A204.1 (cell line): ENCODE data around the gene KNSTRN.

Source experiments
- FAIRE-seq: peaks from 2 replicates; lab custom pipeline; 2012; peaks lifted over from hg19 to GRCh38; lab: Jason Lieb, UNC

Gene KNSTRN

GRCh38 chr15:40345867-40346578 lies 36.5 kb upstream of the KNSTRN start:
- no peak for FAIRE-seq

DNA sequence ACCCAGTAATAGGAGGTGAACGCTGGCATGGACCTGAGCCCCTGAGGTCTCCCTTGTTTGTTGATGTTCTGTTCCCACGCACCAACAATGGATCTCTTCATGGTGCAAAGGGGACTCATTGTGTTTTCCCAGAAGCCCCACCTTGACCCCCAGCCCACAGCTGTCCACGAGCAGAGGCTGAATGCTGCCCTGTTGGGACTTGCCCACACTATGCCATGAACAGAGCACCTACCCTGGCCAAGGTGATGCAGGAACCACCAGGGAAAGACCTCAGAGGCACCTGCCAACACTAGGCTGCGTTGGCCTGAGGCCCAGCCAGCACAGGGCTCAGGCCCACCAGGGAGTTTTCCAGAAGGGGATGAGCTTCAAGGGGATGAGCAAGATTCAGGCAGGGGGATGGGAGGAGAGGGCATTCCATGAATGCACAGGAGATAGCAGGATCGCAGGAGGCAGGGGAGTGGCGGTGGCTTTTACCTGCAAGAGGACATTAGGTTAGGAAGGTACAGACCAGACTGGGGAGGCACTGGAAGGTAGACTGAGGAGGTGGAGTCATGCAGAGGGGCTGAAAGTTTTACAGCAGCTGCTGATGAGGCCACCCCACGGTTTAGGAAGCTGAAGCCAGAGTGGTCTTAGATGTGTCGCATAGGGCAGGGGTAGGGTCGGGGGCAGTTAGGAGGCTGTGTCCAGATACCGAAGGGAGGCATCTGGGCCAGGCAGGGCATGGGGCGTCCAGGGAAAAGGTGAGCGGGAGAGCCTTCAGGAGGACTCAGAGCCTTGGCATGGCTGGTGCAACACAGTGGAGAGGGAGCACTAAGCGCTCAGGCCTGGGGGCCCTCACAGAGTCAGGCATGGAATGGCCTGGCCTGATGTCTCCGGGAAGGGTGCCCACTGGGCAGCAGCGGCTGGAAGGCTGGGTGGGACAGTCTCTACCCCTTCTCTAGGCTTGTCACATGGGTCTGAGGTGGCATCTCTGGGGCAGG lies 35.7 kb upstream of the KNSTRN start:
- no peak for FAIRE-seq

DNA sequence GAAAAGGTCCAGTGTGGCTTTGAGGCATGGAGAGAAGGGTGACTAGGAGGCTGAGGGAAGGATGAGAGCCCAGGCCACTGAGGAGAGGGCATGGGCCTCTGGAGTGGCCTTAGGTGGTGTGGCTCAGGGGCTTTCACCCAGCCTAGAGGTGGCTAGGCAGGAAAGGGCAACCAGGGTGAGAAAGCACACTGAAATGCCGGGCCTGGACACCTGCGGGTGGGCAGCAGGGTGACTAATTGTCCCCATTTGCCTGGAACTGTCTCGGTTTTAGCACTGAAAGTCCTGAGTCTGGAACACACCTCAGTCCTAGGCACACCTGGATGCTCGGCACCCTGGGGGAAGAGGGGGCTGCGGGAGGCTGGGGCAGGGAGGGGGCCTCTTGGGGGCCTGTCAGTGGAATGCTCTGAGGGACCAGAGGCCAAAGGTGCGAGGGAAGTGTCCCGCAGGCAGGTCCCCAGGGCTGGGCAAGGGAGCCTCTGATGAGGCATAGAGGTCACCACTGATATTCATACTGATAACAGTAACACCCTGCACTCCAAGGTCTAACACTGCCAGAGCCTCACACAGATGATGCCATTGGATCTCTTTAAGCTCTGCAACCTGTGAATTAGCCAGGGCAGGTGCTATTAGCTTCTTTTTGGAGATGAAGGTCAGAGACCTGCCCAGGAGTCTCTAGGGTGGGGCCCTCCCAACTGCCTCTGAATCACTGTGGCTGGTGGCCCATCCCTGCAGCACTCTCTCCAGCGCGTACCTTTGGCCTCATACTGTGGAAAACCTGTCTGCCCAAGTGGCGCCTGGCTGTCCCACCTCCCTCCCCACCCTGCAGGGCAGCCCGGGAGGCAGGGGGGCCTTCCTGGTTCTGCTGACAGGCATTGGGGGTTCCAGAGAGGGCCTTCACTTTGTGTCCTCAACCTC lies 34.7 kb upstream of the KNSTRN start:
- no peak for FAIRE-seq

DNA sequence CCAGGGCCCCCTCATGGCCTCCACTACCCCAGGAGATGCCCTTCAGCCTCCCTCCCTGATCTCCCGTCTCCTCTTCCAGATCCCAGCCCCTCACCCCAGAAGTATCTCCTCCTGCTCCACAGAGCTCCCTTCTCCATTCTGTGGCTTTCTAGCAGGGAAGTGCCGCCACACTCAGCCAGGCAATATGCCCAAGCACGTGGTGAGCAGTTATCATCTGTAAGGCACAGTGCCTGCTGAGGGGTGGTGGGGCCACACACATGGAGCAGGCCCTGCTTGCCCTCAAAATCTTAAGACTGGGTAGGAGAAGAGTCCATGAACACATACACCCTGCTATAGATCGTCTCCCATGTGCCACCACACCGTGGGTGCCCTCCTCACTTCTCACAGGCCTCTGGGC lies 34.0 kb upstream of the KNSTRN start:
- no peak for FAIRE-seq

DNA sequence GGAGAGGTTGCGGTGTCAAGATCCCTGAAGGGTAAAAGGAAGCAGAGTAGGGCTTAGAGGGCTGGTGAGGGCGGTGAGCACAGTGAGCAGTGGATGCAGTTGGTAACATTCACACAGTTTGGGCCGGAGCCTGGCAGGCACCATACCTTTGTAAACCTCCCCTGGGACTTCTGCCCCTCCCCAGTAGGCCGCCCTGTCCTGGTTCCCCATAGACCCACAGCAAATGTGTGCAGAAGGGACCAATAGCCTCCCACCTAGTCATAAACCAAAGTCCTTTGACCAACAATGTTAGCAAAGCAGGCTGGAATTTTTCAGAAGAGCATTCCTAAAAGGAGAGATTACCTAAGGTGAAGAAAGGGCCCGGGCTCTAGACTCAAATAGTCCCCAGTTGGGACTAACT lies 33.4 kb upstream of the KNSTRN start:
- no peak for FAIRE-seq

DNA sequence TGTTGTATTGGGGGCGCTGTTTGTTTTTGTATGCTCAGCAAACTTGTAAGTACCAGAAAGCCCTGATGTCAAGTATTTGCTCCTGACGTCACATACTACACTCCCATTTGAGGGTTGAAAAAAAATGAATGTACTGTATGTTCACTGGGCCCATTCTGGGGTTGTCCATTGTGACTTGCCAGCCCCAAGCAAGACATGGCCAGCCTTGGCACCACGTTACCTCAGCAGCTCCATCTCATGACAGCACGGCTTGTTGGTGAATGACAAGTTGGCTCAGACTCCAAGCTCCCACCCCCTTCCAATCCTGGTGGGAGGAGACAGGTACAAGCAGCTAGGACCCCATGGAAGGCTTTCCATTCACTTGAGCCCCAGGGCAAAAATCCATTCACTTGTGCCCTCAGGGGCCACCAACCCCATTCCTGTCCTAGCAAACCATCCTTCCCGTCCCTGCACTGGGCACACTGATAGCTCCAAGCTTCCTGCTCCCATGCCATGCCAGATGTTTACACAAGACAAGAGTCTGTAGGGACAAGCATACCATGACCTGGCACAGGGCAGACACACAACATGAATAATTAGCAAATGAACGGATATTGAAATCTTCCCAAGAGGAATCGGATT lies 30.1 kb upstream of the KNSTRN start:
- no peak for FAIRE-seq

GRCh38 chr15:40353697-40354096 lies 28.8 kb upstream of the KNSTRN start:
- no peak for FAIRE-seq

DNA sequence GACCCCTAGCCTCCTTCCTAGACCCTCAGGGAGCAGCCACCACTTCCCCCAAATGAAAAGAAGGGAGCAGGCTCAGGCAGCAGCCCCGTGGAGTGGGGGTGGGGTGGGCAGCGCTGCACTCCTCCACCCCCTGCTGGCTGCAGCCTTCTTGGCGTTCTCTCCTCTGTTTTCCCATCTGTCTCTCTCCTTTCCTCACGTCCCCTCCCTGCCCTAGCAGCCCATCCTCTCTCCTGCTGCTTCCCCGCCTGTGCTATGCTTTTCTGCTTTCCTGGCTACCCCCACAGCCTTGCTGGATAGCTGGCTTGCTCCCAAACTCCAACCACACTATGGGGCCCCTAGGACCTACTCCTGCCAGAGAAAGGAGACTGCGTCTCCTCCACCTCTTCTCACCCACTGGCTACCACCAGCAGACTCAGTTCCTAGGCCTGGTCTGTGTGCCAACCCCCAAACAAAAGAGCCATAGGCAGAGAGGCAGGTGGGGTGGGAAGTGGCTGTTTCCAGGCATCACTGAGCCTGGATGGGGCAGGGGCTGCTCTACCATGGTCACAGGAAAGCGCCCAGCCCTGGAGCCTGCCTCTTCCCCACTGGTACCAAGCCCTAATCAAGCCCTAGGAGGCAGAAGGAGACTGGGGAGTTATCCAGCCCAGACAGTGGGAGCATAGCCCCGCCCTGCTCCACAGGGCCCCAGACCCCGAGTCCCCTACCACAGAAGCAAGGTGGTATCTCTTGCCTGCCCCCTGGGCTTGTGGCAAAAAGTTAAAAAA lies 27.9 kb upstream of the KNSTRN start:
- no peak for FAIRE-seq

DNA sequence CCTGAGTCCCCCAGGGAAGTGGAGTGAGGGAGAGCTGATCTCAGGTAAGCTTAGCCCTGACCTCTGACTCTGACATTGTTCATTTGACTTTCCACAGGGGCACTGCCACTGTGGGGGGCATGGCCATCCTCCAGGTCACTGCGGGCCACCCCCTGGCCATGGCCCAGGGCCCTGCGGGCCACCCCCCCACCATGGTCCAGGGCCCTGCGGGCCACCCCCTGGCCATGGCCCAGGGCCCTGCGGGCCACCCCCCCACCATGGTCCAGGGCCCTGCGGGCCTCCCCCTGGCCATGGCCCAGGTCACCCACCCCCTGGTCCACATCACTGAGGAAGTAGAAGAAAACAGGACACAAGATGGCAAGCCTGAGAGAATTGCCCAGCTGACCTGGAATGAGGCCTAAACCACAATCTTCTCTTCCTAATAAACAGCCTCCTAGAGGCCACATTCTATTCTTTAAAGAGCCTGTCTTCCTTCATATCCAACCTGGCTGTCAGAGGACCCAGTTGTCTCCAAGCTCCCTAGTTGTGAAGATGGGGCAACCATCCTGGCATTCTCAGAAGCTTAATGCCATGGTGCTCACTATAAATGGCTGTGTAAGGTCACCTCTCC lies 26.4 kb upstream of the KNSTRN start:
- no peak for FAIRE-seq

DNA sequence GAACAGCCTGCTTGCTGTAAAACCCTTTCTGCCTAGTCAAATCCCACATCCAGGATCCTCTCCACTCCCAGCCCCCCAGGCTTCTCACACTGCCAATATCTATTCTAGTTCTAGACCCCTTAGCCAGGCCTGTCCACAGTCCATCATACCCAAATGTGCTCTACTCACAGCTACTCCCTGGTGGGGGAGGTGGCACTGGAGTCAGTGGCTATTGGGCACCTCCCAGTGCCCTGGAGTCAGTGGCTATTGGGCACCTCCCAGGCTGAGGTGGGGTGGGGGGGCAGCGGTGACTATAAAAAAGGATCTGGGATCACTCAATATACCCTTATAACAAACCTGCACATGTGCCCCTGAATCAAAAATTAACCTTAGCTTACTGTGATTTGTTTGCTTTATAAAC lies 25.3 kb upstream of the KNSTRN start:
- FAIRE-seq = no peak

- FAIRE-seq = no peak
Observed at GRCh38 chr15:40357723-40358470, 24.6 kb upstream of the KNSTRN start, which contains the start of gene DISP2. Gene DISP2 (plus strand): TSS chr15:40358219. CDS start chr15:40358322, 103 bp downstream.

GRCh38 chr15:40358471-40359353 lies 23.8 kb upstream of the KNSTRN start:
- no peak for FAIRE-seq

GRCh38 chr15:40360015-40360414 lies 22.5 kb upstream of the KNSTRN start:
- FAIRE-seq = no peak

GRCh38 chr15:40361640-40362039 lies 20.9 kb upstream of the KNSTRN start:
- no peak for FAIRE-seq

DNA sequence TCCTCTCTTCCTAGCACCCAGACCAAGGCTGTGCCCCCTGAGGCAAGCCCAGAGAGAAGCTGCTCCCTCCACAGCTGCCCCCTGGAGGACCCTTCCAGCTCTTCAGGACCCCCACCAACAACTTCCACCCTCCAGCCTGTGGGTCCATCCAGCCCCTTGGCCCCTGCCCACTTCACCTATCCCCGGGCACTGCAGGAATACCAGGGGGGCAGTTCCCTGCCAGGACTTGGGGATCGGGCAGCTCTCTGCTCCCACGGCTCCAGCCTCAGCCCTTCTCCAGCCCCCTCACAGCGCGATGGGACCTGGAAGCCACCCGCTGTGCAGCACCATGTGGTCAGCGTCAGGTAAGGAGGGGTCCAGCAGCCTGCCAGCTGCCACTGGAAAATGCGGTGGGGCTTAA lies 18.9 kb upstream of the KNSTRN start:
- no peak for FAIRE-seq

DNA sequence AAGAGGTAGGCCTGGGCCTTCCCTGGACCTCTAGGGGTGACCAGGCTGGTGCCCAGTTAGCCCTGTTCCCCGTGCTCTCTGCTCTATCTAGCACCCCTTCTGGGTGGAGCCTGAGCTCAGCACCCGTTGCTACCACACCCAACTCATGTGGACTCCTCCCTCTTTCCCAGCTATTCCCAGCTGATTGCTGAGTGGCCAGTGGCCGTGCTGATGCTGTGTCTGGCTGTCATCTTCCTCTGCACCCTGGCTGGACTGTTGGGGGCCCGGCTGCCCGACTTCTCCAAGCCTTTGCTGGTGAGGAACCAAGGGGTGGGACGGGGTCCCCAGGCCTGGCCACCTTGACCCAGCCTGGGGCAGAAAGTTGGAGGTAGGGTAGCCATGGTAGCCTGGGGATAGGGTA lies 18.3 kb upstream of the KNSTRN start:
- no peak for FAIRE-seq

DNA sequence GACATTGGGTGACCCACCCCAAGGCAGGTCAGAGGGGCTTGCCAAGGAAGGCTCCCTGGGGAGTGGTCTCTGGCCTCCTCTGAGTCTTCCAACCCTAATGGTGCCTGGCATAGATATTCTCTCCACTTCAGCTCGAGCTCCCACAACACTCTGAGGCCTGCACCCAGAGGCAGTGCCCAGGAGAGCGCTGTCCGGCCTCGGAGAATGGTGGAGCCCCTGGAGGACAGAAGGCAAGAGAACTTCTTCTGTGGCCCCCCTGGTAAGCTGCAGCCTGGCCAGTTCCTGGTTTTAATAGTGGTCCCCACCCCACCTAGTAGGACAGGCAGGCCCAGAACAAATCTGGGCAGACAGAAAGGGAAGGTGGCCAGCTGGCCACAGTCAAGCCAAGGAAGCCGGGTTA lies 17.5 kb upstream of the KNSTRN start:
- FAIRE-seq = no peak

GRCh38 chr15:40365624-40366456 lies 16.7 kb upstream of the KNSTRN start:
- no peak for FAIRE-seq
